Caco-2 (cell line): Measurements from ENCODE around the gene FOXP1. TPM values are rescaled to one million over a fixed set of nuclear protein-coding genes. Genes with fewer than 3 reads are reported as not detected.
"Not testable (repeated sequence)": the region's sequence is repeated elsewhere in the genome, so short reads cannot be mapped to it uniquely, and the experiment has no call there.

Experiments used
- BruUV-seq: library from RNA; stranded (reverse); fragments of 400-500 nt; replicated peaks from 2 replicates; lab custom pipeline; 2021; lab: Mats Ljungman, UMichigan
- CTCF ChIA-PET: fragments of 300-600 bp; sonication (Branson Sonifier 250); formaldehyde crosslinking; loops from one replicate; lab custom pipeline; 2022; ENCODE audit warnings: antibody characterized with exemption; lab: Charles Lee
- POLR2A ChIA-PET: fragments of 300-600 bp; sonication (Branson Sonifier 250); formaldehyde crosslinking; loops from one replicate; lab custom pipeline; 2022; ENCODE audit warnings: antibody characterized with exemption; lab: Charles Lee
- DNase-seq, 2 experiments: peaks; one replicate each; pipeline versions ENCODE4 v3.0.0 to v3.0.0-alpha.2; 2020 to 2022
- H3K27me3 ChIP-seq: replicated peaks from 2 replicates; pipeline ENCODE4 v1.6.0; 2011; ENCODE audit warnings: low read length; ENCODE audit not compliant: control insufficient read depth, insufficient read depth
- H3K36me3 ChIP-seq: 2 replicates; pipeline ENCODE4 v1.5.1; 2011; ENCODE audit warnings: low read length; ENCODE audit not compliant: control insufficient read depth, insufficient read depth
- H3K4me1 ChIP-seq: fragments of 250-450 bp; sonication (Bioruptor Pico); 2 replicates; pipeline ENCODE4 v1.5.1; 2020; ENCODE audit warnings: mild to moderate bottlenecking
- H3K4me3 ChIP-seq: 2 replicates; pipeline ENCODE4 v1.5.1; 2011; ENCODE audit warnings: low read depth, mild to moderate bottlenecking, control low read depth, low read length
- H3K9me3 ChIP-seq: fragments of 250-450 bp; sonication (Bioruptor Pico); 2 replicates; pipeline ENCODE4 v1.5.1; 2020; ENCODE audit warnings: mild to moderate bottlenecking, moderate library complexity
- H3K27ac Mint-ChIP-seq: one replicate; pipeline ENCODE4 v1.8.0; 2022; ENCODE audit warnings: mixed read lengths; ENCODE audit not compliant: unreplicated experiment
- H3K27me3 Mint-ChIP-seq: one replicate; pipeline ENCODE4 v1.8.0; 2022; ENCODE audit warnings: mixed read lengths; ENCODE audit not compliant: insufficient read depth, unreplicated experiment
- H3K36me3 Mint-ChIP-seq: one replicate; pipeline ENCODE4 v1.8.0; 2022; ENCODE audit warnings: mild to moderate bottlenecking, mixed read lengths; ENCODE audit not compliant: insufficient read depth, unreplicated experiment
- H3K4me1 Mint-ChIP-seq: one replicate; pipeline ENCODE4 v1.8.0; 2022; ENCODE audit warnings: low read depth, mixed read lengths; ENCODE audit not compliant: unreplicated experiment
- H3K4me3 Mint-ChIP-seq: one replicate; pipeline ENCODE4 v1.8.0; 2022; ENCODE audit warnings: mild to moderate bottlenecking, moderate library complexity, mixed read lengths; ENCODE audit not compliant: unreplicated experiment
- H3K9me3 Mint-ChIP-seq: one replicate; pipeline ENCODE4 v1.8.0; 2022; ENCODE audit warnings: mixed read lengths; ENCODE audit not compliant: unreplicated experiment
- intact Hi-C: fragments of 100-400 bp; cut with micrococcal nuclease; formaldehyde crosslinking; loops from one replicate; pipeline ENCODE4 v1.10.0; 2022; ENCODE audit not compliant: unreplicated experiment
- total RNA-seq: library from RNA; stranded (reverse); gene quantifications from 2 replicates; pipeline ENCODE4 v1.2.3, GENCODE V29; 2022
- TF ChIP-seq, protein P1 (sequence below), 2 experiments: fragments of 200-600 bp in 1 of 2; IDR thresholded peaks; 1 replicate in 1 of 2; 2 replicates in 1 of 2; pipeline versions ENCODE4 v1.5.1 to v1.8.0; 2011 to 2022; ENCODE audit warnings: antibody characterized with exemption in 1 of 2, control low read depth in 1 of 2, inconsistent platforms in 1 of 2, low read depth in 1 of 2, low read length in 1 of 2, mild to moderate bottlenecking in 1 of 2, moderate library complexity in 1 of 2; ENCODE audit not compliant: insufficient read depth in 1 of 2, severe bottlenecking in 1 of 2, unreplicated experiment in 1 of 2

The FOXP1 gene
- total RNA-seq, 1 experiment from 2014 or later, result 131 TPM

DNA sequence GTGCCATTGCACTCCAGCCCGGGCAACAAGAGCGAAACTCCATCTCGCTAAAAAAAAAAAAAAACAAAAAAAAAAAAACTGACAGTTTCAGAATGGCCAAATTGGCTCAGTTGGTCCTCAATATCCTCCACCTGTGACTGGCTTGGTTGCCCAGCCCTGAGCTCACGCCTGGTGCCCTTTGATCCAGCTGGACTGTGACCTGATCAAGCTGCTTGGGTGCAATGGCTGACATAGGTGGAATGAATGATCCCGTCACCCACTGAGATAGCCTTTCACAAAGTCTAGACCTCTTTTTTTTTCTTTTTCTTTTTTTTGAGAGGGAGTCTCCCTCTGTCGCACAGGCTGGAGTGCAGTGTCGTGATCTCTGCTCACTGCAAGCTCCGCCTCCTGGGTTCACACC, 254.6 kb downstream of the FOXP1 start:
- intact Hi-C loops, result no loop called here
- TF ChIP-seq, protein P1, sequence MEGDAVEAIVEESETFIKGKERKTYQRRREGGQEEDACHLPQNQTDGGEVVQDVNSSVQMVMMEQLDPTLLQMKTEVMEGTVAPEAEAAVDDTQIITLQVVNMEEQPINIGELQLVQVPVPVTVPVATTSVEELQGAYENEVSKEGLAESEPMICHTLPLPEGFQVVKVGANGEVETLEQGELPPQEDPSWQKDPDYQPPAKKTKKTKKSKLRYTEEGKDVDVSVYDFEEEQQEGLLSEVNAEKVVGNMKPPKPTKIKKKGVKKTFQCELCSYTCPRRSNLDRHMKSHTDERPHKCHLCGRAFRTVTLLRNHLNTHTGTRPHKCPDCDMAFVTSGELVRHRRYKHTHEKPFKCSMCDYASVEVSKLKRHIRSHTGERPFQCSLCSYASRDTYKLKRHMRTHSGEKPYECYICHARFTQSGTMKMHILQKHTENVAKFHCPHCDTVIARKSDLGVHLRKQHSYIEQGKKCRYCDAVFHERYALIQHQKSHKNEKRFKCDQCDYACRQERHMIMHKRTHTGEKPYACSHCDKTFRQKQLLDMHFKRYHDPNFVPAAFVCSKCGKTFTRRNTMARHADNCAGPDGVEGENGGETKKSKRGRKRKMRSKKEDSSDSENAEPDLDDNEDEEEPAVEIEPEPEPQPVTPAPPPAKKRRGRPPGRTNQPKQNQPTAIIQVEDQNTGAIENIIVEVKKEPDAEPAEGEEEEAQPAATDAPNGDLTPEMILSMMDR (IDR thresholded peaks at IDR 0.05; ENCODE audit: insufficient read depth in 1 of 2, low read depth in 1 of 2, low read length in 1 of 2, severe bottlenecking in 1 of 2, unreplicated experiment in 1 of 2), result no peak
- H3K36me3 Mint-ChIP-seq, result no peaks in the 10 kb centered on the region
- no peaks in the 10 kb centered on the region for H3K27me3 Mint-ChIP-seq
- BruUV-seq, result no TSS peak
- H3K4me3 Mint-ChIP-seq, result no peak overlapping the region
- H3K4me1 ChIP-seq, result peaks cover 13% of the 10 kb centered on the region
- peaks cover 6% of the 10 kb centered on the region for H3K9me3 Mint-ChIP-seq
- no peaks in the 10 kb centered on the region for H3K9me3 ChIP-seq
- POLR2A ChIA-PET, result no interaction called here
- peaks cover 10% of the 10 kb centered on the region for H3K4me1 Mint-ChIP-seq
- no peak overlapping the region for H3K27ac Mint-ChIP-seq
- CTCF ChIA-PET, result no interaction called here
- H3K27me3 ChIP-seq, result no peaks in the 10 kb centered on the region
- no peak overlapping the region for H3K4me3 ChIP-seq
- no peaks in the 10 kb centered on the region for H3K36me3 ChIP-seq
- DNase-seq, result no peak

DNA sequence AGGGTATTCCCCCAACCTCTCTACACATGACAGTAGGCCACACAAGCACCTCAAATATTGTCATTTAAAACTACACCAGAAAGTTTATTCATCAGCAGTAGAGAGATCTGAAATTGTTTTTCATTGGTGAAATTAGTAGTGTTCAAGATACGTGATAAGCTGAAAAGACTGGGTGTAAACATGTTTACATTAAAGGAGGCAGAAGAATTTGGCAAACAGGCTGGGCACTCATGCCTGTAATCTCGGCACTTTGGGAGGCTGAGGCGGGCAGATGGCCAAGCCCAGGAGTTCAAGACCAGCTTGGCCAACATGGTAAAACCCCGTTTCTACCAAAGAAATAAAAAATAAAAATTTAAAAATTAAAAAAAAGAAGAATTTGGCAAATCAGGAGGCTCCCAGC, 255.6 kb downstream of the FOXP1 start:
- H3K36me3 ChIP-seq, result no peaks in the 10 kb centered on the region
- H3K4me1 Mint-ChIP-seq, result peaks cover 15% of the 10 kb centered on the region
- ChIA-PET CTCF (no interaction called here), POLR2A (no interaction called here)
- TF ChIP-seq, protein P1 (IDR thresholded peaks at IDR 0.05; ENCODE audit: insufficient read depth in 1 of 2, low read depth in 1 of 2, low read length in 1 of 2, severe bottlenecking in 1 of 2, unreplicated experiment in 1 of 2), result no peak
- H3K4me1 ChIP-seq, result peaks cover 13% of the 10 kb centered on the region
- H3K27me3 Mint-ChIP-seq, result no peaks in the 10 kb centered on the region
- no peaks in the 10 kb centered on the region for H3K36me3 Mint-ChIP-seq
- intact Hi-C loops, result no loop called here
- no peaks in the 10 kb centered on the region for H3K9me3 Mint-ChIP-seq
- no peak overlapping the region for H3K27ac Mint-ChIP-seq
- no TSS peak for BruUV-seq
- no peak overlapping the region for H3K4me3 ChIP-seq
- H3K9me3 ChIP-seq, result no peaks in the 10 kb centered on the region
- no peak for DNase-seq
- H3K4me3 Mint-ChIP-seq, result no peak overlapping the region
- H3K27me3 ChIP-seq, result no peaks in the 10 kb centered on the region

DNA sequence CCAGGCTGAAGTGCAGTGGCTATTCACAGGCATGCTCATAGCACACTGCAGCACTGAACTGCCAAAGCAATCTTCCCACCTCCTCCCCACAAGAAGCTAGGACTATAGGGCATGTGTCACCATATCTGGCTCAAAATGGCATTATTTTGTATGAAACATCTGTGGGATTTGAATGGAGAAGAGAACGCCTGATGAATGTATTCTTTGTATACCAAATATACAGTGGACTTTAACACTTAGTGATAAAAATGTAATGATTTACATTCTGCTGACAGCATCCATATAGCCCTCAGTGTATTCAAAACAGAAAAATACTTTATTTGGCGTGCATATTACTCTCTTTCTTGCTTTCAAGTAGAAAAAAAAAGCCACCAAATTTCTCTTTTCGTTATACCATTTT, 257.8 kb downstream of the FOXP1 start:
- no peaks in the 10 kb centered on the region for H3K9me3 Mint-ChIP-seq
- peaks cover 15% of the 10 kb centered on the region for H3K4me1 Mint-ChIP-seq
- intact Hi-C loops, result no loop called here
- POLR2A ChIA-PET, result no interaction called here
- Histone ChIP-seq H3K9me3 (no peaks in the 10 kb centered on the region), H3K36me3 (no peaks in the 10 kb centered on the region), H3K4me3 (no peak overlapping the region), H3K27me3 (no peaks in the 10 kb centered on the region), H3K4me1 (peaks cover 13% of the 10 kb centered on the region)
- CTCF ChIA-PET, result no interaction called here
- no TSS peak for BruUV-seq
- no peak overlapping the region for H3K4me3 Mint-ChIP-seq
- TF ChIP-seq, protein P1 (IDR thresholded peaks at IDR 0.05; ENCODE audit: insufficient read depth in 1 of 2, low read depth in 1 of 2, low read length in 1 of 2, severe bottlenecking in 1 of 2, unreplicated experiment in 1 of 2), result no peak
- H3K27ac Mint-ChIP-seq, result no peak overlapping the region
- no peaks in the 10 kb centered on the region for H3K27me3 Mint-ChIP-seq
- DNase-seq, result no peak
- H3K36me3 Mint-ChIP-seq, result no peaks in the 10 kb centered on the region

DNA sequence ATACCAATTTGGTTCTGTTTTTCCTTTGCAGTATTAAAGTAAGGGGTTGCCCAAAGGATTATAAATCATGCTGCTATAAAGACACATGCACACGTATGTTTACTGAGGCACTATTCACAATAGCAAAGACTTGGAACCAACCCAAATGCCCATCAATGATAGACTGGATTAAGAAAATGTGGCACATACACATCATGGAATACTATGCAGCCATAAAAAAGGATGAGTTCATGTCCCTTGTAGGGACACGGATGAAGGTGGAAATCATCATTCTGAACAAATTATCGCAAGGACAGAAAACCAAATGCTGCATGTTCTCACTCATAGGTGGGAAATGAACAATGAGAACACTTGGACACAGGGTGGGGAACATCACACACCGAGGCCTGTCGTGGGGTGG, 259.3 kb downstream of the FOXP1 start:
- BruUV-seq, H3K36me3 Mint-ChIP-seq, H3K27ac Mint-ChIP-seq, POLR2A ChIA-PET, DNase-seq, H3K27me3 ChIP-seq, H3K4me3 Mint-ChIP-seq, H3K4me3 ChIP-seq, H3K27me3 Mint-ChIP-seq, CTCF ChIA-PET, intact Hi-C loops, H3K36me3 ChIP-seq, H3K9me3 Mint-ChIP-seq, H3K9me3 ChIP-seq: not testable (repeated sequence)
- H3K4me1 Mint-ChIP-seq, result peaks cover 15% of the 10 kb centered on the region
- H3K4me1 ChIP-seq, result peaks cover 16% of the 10 kb centered on the region
